Coronary artery (tissue), 2 donors: Measurements from ENCODE around the gene ANKRD6.
A peak's percentile ranks its signal among the peaks of the same experiment; 100 is the strongest.

ENCODE experiments used
- DNase-seq: peaks from one replicate; pipeline ENCODE4 v3.0.0-alpha.2; 2017; ENCODE audit warnings: low spot score
- H3K27ac ChIP-seq, 2 donors: fragments of 200-600 bp; sonication (generic); one replicate each; pipeline ENCODE4 v1.5.1; 2016 to 2019
- H3K4me3 ChIP-seq: fragments of 200-600 bp; sonication (generic); 2 replicates; pipeline ENCODE4 v1.5.1; 2016; ENCODE audit warnings: mild to moderate bottlenecking, moderate library complexity
- CTCF ChIP-seq: fragments of 200-600 bp; sonication (generic); IDR thresholded peaks from one replicate; pipeline ENCODE4 v1.5.1; 2019; ENCODE audit warnings: antibody characterized with exemption

ANKRD6 gene

GRCh38 chr6:89434150-89434499 is 1.2 kb downstream of the ANKRD6 start:
- DNase-seq, result no peak
- H3K27ac ChIP-seq, result peak overlapping the region in 1 of 2 donors; percentile 74
- no peak for TF ChIP-seq CTCF
- peak overlapping the region; percentile 92 for H3K4me3 ChIP-seq

DNA sequence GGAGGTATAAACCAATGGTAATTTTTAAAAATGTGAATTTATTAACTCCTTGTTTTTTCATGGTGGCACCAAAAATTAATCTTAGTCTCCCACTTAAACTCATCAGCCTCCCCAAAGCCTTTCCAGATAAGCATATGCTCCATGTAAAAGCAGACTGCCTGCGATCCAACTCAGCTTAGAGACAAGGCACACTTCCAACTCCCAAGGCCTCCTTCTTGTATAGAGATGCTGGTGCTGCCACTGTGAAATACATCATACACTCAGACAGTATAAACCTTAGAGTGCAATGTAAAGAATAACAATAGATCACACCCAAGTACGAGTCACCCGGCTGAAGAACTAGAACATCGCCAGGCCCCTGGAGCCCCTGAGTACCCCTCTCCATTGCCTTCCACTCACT is 2.0 kb downstream of the ANKRD6 start:
- no peak overlapping the region for H3K27ac ChIP-seq
- no peak for DNase-seq
- H3K4me3 ChIP-seq, result no peak overlapping the region
- no peak for TF ChIP-seq CTCF

DNA sequence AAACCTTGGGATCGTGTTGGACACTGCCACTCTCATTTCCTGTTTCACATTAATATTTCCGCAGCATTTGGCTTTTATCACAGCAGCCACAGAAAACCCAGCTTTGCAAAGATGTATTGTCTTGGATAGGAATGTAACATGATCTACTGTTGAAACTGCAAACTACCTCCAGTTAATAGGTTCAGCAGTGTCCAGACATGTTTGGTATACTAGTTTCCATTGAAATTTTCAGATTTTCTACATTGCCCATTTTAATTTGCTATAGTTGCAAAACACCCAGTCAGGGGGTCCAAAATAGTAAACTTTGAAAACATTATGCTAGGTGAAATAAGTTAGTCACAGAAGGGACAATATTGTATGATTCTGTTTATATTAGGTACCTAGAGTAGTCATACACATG is 3.3 kb downstream of the ANKRD6 start:
- H3K27ac ChIP-seq, result no peak overlapping the region
- DNase-seq, result no peak
- no peak overlapping the region for H3K4me3 ChIP-seq

DNA sequence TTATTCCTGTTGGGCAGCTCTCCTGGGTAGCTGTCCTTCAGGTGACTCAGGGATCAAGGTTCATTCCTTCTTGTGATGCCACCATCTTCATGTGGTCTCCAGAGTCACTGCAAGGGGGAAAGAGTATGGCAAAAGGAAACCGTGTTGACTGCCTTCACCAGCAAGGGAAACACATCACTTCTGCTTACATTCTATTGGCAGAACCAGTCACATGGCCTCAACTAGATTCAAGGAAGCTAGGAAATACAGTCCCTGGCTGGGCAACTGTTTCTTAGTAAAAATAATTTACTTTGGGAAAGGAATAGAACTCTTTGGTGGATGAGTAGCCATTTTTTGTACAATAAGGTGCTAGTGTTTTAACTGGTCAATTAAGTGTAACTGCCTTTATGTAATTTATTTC is 5.3 kb downstream of the ANKRD6 start:
- no peak for DNase-seq
- no peak overlapping the region for H3K27ac ChIP-seq
- no peak for TF ChIP-seq CTCF
- no peak overlapping the region for H3K4me3 ChIP-seq

More for the DNA sequence above, 3.3 kb downstream of the ANKRD6 start:
- no peak for TF ChIP-seq CTCF

- DNase-seq, result no peak
- H3K4me3 ChIP-seq, result no peak overlapping the region
- H3K27ac ChIP-seq, result no peak overlapping the region
- TF ChIP-seq CTCF, result no peak
Observed at GRCh38 chr6:89439014-89439413, 6.1 kb downstream of the ANKRD6 start.

GRCh38 chr6:89440200-89440599 is 7.2 kb downstream of the ANKRD6 start:
- no peak for TF ChIP-seq CTCF
- no peak overlapping the region for H3K4me3 ChIP-seq
- DNase-seq, result no peak
- no peak overlapping the region for H3K27ac ChIP-seq

DNA sequence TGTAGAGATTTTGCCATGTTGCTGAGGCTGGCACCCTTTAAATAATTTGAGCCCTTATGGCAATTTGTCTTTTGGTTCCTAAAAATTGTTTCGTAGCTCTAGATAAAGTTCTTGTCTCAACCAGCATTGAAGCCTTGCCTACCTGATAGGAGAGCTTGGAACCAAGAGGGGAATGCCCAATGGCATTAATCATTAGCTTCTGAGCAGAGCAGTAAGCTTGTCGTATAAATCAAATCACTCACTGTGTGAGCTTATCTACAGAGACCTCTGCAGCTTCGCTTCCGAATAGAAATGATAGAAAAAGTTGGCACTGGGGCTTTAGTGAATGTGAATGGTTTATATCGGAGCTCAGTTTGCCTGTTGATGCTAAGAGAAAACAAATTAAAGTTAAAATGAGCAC is 10.7 kb downstream of the ANKRD6 start:
- no peak overlapping the region for H3K4me3 ChIP-seq
- no peak overlapping the region for H3K27ac ChIP-seq
- no peak for DNase-seq
- no peak for TF ChIP-seq CTCF
